ENCODE measurements around the gene DBR1.

GRCh38 chr3:138124706-138125355 is 49.9 kb downstream of the DBR1 start:
- TF ChIP-seq CTCF (IDR thresholded peaks at IDR 0.05) (no peak), POLR2A (IDR thresholded peaks at IDR 0.05) (no peak)
